Erythroblast (primary cell): ENCODE results near the gene PHKG2.

ENCODE experiments used
- GATA1 ChIP-seq: IDR thresholded peaks from 2 replicates; pipeline ENCODE4 v1.6.1; 2011; ENCODE audit warnings: low read depth, mild to moderate bottlenecking, control low read depth, low read length, moderate library complexity
- POLR2A ChIP-seq: IDR thresholded peaks from 2 replicates; pipeline ENCODE4 v1.6.1; 2011; ENCODE audit warnings: mild to moderate bottlenecking, low read length

GRCh38 chr16:30740364-30741251 is 7.6 kb upstream of the PHKG2 start:
- TF ChIP-seq POLR2A, result no peak
- TF ChIP-seq GATA1, result no peak
